Muscle of leg (tissue), 11 donors: ENCODE data around the gene USF1. TPM values are rescaled to one million over a fixed set of nuclear protein-coding genes. Genes with fewer than 3 reads are reported as not detected.
"Not testable (repeated sequence)": the region's sequence is repeated elsewhere in the genome, so short reads cannot be mapped to it uniquely, and the experiment has no call there.

Source experiments
- DNase-seq: peaks from one replicate; pipeline ENCODE4 v3.0.0; 2013
- H3K27ac ChIP-seq: one replicate; pipeline ENCODE4 v1.5.1; 2013; ENCODE audit warnings: mild to moderate bottlenecking, low read length, control low read depth
- H3K27me3 ChIP-seq: one replicate; pipeline ENCODE4 v1.6.1; 2013; ENCODE audit warnings: low read length; ENCODE audit not compliant: control insufficient read depth, insufficient read depth
- H3K36me3 ChIP-seq: one replicate; pipeline ENCODE4 v1.6.1; 2013; ENCODE audit warnings: low read length; ENCODE audit not compliant: control insufficient read depth, insufficient read depth
- H3K4me1 ChIP-seq: one replicate; pipeline ENCODE4 v1.6.1; 2013; ENCODE audit warnings: low read length; ENCODE audit not compliant: control insufficient read depth, insufficient read depth
- H3K4me3 ChIP-seq: one replicate; pipeline ENCODE4 v1.5.1; 2013; ENCODE audit warnings: low read length, control low read depth
- H3K9me3 ChIP-seq: replicated peaks from 2 replicates; pipeline ENCODE4 v1.6.1; 2013; ENCODE audit warnings: low read depth, low read length; ENCODE audit not compliant: control insufficient read depth
- WGBS: methylation state at CpG from one replicate; pipeline ENCODE4 v1.1.5; 2013; ENCODE audit warnings: missing lambda C conversion rate; ENCODE audit not compliant: insufficient coverage; 5-methylcytosine and 5-hydroxymethylcytosine counted together
- polyA plus RNA-seq, 8 donors: library from polyadenylated mRNA; unstranded; fragments of 120-200 nt; gene quantifications; one replicate each; pipeline versions ENCODE4 v1.2.1 to v1.2.3, GENCODE V29; 2013; ENCODE audit warnings: inconsistent platforms in 1 of 8, low replicate concordance in 1 of 8; ENCODE audit not compliant: insufficient read length in 8 of 8, insufficient read depth in 1 of 8
- total RNA-seq: library from RNA; stranded (reverse); fragments of 120-200 nt; gene quantifications from one replicate; pipeline ENCODE4 v1.2.4, GENCODE V29; 2013

USF1 gene
- total and polyA plus RNA-seq, 9 donors: 34.9 to 46.9 (median 38.2) TPM

DNA sequence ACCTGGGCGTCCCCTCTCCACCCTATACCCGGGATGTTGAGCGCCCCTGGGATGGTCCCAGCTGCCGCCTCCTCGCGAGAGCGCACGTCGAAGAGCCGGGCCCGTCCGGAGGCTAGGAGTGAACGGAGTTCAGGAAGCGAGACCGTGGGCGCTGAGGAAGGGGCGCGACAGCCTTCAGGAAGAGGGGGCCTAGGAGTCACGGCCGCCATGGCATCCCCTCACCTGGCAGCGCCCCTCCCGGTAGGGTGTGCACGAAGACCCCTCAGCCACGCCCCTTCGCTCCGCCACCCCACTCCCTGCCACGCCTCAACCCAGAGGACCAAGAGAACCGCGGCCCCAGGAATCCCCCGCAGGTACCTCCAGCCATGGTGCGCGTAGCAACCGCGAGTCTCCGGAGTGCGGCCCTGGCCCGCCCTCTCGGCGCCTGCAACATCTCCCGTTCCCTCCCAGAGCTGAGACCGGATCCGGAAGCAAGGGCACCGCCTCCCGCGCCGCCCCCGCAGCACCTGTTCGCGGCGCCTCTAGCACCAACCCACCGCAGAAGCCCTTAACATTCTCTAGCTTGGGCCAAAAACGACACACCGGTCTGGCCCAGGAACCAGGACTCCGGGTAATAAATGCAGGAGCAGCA, 7.1 kb downstream of the USF1 start, which contains the start of gene TSTD1:
Gene TSTD1 (minus strand): TSS at position 442 of the 631 bp plus-strand sequence. CDS start 75 bp downstream, at position 367.
- Histone ChIP-seq H3K9me3 (no peaks in the 10 kb centered on the region), H3K4me3 (peak within 1 kb of the TSS; percentile 70), H3K4me1 (peaks cover 13% of the 10 kb centered on the region), H3K27me3 (no peaks in the 10 kb centered on the region), H3K36me3 (peaks cover 51% of the 10 kb centered on the region), H3K27ac (peak within 1 kb of the TSS; percentile 20)
- WGBS: 8% methylated on average over 40 of the region's 54 CpGs
- DNase-seq: peak; percentile 72

DNA sequence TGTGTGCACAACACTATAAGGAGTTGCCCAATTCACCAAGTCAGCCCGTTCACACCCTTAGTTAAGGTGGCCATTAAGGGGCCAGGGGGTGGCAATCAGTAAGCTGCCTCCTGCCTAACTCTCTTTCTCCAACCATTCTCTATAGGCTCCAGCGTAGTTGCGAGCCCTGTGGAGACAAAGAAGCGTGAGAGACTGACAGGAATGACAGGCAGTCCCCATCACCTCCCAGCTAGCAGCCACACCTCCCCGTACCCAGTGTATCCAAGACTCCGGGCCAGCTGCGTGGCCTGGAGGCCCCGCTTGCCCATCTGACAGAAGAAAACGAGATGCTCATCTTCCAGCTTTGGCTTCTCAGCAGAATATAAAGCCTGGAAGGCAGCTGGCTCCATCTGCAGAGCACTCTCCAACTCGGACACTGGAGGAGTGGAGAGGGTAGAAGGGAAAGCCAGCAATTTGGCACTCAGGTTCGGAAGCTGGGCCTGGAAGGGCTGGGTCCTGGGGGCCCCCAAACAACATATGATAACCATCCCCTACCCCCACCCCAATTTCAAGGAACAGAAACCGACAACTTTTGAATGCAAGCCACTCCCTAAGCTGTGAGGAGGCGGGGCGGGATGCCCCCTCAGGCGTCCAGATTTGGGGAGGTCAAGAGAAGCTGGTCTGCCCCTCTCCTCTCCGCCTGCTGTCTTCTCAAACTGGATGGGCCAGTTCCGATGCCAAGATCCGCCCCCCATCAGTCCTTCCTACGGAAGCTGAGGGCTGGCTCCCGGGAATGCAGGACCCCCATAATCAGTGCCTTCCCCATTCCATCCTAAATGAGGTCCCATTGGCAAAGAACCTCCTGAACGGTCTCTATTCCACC, 7.9 kb downstream of the USF1 start:
- 32% methylated on average over 11 of the region's 21 CpGs for WGBS
- Histone ChIP-seq H3K27ac (no peak overlapping the region), H3K27me3 (no peaks in the 10 kb centered on the region)

DNA sequence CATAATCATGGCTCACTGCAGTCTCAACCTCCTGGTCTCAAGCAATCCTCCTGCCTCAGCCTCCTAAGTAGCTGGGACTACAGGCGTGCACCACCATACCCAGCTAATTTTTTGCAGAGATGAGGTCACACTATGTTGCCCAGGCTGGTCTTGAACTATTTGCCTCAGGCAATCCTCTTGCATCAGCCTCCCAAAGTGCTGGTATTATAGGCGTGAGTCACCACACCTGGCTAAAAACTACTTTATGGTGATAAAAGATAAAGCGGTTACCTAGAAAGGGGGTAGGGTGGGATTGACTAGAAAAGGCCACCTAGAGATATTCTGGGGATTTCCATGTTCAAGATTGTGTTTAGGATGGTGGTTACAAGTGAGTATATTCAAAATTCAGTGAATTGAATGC, 12.0 kb downstream of the USF1 start:
- no peak overlapping the region for H3K27ac ChIP-seq
- no peaks in the 10 kb centered on the region for H3K27me3 ChIP-seq
- H3K36me3 ChIP-seq: peaks cover 8% of the 10 kb centered on the region
- no peak overlapping the region for H3K4me3 ChIP-seq
- 100% methylated on average over 1 of the region's 3 CpGs for WGBS
- H3K9me3 ChIP-seq: no peaks in the 10 kb centered on the region
- DNase-seq: no peak
- H3K4me1 ChIP-seq: peaks cover 10% of the 10 kb centered on the region

More for the DNA sequence above, 7.9 kb downstream of the USF1 start:
- H3K36me3 ChIP-seq: peaks cover 46% of the 10 kb centered on the region
- peak overlapping the region; percentile 70 for H3K4me3 ChIP-seq
- no peaks in the 10 kb centered on the region for H3K9me3 ChIP-seq
- no peak for DNase-seq
- peaks cover 13% of the 10 kb centered on the region for H3K4me1 ChIP-seq

DNA sequence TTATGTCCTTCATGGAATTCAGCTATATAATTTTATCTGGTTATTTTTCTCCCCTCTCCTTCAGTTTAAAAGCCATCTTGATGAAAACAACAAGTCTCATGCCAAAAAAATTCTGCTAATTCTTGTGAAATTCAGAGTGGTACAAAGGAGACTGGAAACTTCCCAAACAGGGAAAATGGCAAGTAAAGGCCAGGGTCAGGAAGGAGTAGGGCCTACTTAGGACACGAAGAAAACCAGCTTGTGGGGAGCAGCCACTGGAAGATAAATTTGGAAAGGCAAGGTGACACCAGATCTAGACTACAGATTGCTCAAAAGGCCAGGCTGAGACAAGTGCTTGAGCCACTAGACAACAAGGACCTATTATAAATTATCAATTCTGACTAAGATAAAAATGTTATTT, 13.4 kb downstream of the USF1 start:
- H3K4me1 ChIP-seq: no peaks in the 10 kb centered on the region
- no CpG with 5 or more reads among the region's 1 CpG for whole genome bisulfite sequencing

DNA sequence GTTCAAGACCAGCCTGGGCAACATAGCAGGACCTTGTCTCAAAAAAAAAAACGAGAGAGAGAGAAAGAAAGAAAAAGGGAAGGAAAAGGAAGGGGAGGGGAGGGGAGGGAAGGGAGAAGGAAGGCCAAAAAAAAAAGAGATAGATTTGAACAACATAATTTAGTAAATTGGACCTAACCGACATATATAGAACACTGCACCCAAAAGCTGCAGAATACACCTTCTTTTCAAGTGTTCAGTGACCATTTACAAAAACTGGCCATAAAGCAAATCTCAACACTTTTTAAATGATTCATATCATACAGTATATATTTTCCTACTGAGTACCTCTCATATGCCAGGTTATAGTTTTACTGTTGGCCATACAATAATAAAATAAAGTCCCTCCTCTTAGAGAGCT, 13.9 kb downstream of the USF1 start:
- no peak overlapping the region for H3K4me3 ChIP-seq
- DNase-seq: no peak
- H3K36me3 ChIP-seq: no peaks in the 10 kb centered on the region
- no peak overlapping the region for H3K27ac ChIP-seq
- no peaks in the 10 kb centered on the region for H3K9me3 ChIP-seq
- no peaks in the 10 kb centered on the region for H3K4me1 ChIP-seq
- 29% methylated on average over 1 of the region's 2 CpGs for WGBS
- no peaks in the 10 kb centered on the region for H3K27me3 ChIP-seq

More for the DNA sequence above, 13.4 kb downstream of the USF1 start:
- Histone ChIP-seq H3K36me3 (no peaks in the 10 kb centered on the region), H3K9me3 (no peaks in the 10 kb centered on the region), H3K4me3 (no peak overlapping the region), H3K27ac (no peak overlapping the region), H3K27me3 (no peaks in the 10 kb centered on the region)
- no peak for DNase-seq

DNA sequence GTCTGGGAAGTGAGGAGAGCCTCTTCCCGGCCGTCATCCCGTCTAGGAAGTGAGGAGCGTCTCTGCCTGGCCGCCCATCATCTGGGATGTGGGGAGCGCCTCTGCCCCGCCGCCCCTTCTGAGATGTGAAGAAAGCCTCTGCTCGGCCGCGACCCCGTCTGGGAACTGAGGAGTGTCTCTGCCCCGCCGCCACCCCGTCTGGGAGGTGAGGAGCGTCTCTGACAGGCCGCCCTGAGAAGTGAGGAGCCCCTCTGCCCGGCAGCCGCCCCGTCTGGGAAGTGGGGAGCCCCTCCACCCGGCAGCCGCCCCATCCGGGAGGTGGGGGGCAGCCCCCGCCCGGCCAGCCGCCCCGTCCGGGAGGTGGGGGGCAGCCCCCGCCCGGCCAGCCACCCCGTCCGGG, 16.3 kb downstream of the USF1 start:
- not testable (repeated sequence) for H3K9me3 ChIP-seq, H3K27me3 ChIP-seq, H3K27ac ChIP-seq, DNase-seq, H3K4me1 ChIP-seq, H3K36me3 ChIP-seq, H3K4me3 ChIP-seq
- WGBS: 95% methylated on average over 26 of the region's 32 CpGs

DNA sequence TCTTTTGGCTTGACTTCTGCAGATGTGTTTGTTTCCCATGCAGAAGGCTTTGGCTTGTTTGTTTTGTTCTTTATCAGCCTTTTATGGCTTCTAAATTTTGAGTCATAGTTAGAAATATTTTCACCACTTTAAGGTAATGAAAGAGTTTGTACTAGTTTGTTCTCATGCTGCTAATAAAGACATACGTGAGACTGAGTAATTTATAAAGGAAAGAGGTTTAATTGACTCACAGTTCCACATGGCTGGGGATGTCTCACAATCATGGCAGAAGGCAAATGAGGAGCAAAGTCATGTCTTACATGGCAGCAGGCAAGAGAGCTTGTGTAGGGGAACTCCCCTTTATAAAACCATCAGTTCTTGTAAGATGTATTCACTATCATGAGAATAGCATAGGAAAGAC, 18.8 kb downstream of the USF1 start:
- H3K27me3 ChIP-seq, DNase-seq, H3K36me3 ChIP-seq, H3K4me3 ChIP-seq, H3K27ac ChIP-seq, H3K4me1 ChIP-seq, H3K9me3 ChIP-seq: not testable (repeated sequence)
- WGBS: 57% methylated on average over 1 of the region's 1 CpG

DNA sequence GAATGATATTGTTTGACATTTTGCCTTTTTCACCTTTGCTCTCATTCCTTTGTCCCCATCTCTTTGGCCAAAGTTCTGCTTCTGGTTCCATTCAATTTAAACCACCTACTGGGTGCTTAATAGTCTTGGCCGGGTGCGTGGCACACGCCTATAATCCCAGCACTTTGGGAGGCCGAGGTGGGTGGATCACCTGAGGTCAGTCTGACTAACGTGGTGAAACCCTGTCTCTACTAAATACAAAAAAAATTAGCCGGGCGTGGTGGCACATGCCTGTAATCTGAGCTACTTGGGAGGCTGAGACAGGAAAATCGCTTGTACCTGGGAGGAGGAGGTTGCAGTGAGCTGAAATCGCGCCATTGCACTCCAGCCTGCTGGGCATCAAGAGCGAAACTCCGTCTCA, 23.3 kb downstream of the USF1 start:
- Histone ChIP-seq H3K4me1 (peaks cover 22% of the 10 kb centered on the region), H3K27me3 (peaks cover 21% of the 10 kb centered on the region)
- H3K9me3 ChIP-seq, H3K4me3 ChIP-seq, DNase-seq, H3K36me3 ChIP-seq, H3K27ac ChIP-seq: not testable (repeated sequence)
- 89% methylated on average over 9 of the region's 12 CpGs for WGBS

DNA sequence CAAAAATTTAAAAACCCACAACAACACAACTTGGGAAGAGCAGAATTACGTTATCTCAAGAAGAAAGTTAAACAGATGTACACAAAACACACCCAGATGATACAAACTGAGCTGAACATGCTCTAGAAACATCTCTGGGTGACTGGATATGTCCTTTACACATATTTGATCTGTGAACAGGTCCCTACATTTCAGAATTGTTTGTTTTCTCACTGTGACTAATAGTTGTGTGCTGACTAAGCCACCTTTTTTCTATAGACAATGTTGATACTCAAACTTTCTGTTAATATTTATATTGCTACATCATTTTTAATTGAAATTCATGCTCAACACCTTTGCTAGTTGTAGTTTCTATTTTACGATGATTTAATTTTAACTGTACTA, 23.8 kb downstream of the USF1 start:
- Histone ChIP-seq H3K36me3 (no peaks in the 10 kb centered on the region), H3K4me3 (no peak overlapping the region), H3K27me3 (peaks cover 21% of the 10 kb centered on the region), H3K4me1 (peaks cover 22% of the 10 kb centered on the region), H3K9me3 (no peaks in the 10 kb centered on the region), H3K27ac (no peak overlapping the region)
- no CpG with 5 or more reads among the region's 2 CpGs for WGBS
- no peak for DNase-seq

DNA sequence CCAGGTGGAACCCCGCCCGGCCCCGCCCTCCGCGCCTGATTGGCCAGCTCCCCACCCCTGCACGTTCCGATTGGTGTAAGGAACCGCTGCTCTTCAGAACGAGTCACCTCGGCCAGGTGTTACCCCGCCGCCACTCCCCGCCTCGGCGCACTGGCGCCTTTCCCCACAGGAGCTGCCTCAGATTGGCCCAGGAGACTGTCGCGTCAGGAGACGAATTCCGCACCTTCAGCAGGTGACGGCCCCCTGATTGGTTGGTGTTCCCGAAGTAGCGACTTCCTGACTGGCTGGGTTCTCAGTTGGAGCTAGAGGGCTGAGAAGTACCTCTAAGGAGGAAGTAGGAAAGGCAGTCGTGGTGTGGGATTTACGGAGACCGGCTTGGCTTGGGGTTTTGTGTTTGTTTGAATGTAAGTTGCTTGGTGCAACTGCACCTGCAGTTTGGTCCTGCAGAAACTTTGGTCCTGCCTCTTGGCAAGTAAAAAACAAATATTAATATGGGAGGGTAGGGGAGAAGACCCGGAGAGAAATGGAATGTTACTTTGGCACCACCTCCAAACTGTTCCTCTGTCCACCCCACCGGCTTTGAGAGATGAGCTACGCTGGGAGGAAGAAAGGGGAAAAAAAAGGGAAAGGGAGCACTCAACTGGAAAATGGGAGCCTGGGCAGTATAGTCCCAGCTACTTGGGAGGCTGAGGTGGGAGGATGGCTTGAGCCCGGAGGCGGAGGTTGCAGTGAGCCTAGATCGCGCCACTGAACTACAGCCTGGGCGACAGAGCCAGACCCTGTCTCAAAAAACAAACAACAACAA, 24.4 kb downstream of the USF1 start:
- Histone ChIP-seq H3K27me3 (peaks cover 21% of the 10 kb centered on the region), H3K4me3 (peak overlapping the region; percentile 38), H3K4me1 (peaks cover 22% of the 10 kb centered on the region), H3K9me3 (no peaks in the 10 kb centered on the region), H3K36me3 (no peaks in the 10 kb centered on the region), H3K27ac (no peak overlapping the region)
- peak; percentile 47 for DNase-seq
- 1% methylated on average over 28 of the region's 34 CpGs for WGBS
